ENCODE data around the gene FAM199X. TPM values are rescaled to one million over a fixed set of nuclear protein-coding genes. Genes with fewer than 3 reads are reported as not detected.
A peak's percentile ranks its signal among the peaks of the same experiment; 100 is the strongest.

The FAM199X gene
- total and polyA plus RNA-seq, 2 donors (not counting 1 experiment from before 2014, with no cell fraction given): 3.6 to 19.2 TPM

GRCh38 chrX:104135677-104136076 is 30.6 kb upstream of the FAM199X start:
- Mint-ChIP-seq H3K27ac (no peak overlapping the region), H3K4me3 (no peak overlapping the region), H3K4me1 (peaks cover 23% of the 10 kb centered on the region), H3K27me3 (no peaks in the 10 kb centered on the region), H3K9me3 (ENCODE audit: insufficient read depth) (no peaks in the 10 kb centered on the region)
- H2AFZ ChIP-seq (ENCODE audit: insufficient read depth, low read depth, low read length, poor library complexity, severe bottlenecking): no peak overlapping the region
- H4K20me1 ChIP-seq (ENCODE audit: control insufficient read depth, insufficient read depth, low read length, poor library complexity, severe bottlenecking): no peaks in the 10 kb centered on the region
- POLR2A ChIA-PET: no interaction called here
- no peak for TF ChIP-seq CTCF (IDR thresholded peaks at IDR 0.05)
- no peak for TF ChIP-seq EZH2 (IDR thresholded peaks at IDR 0.05; ENCODE audit: borderline replicate concordance, insufficient read depth, low read depth, low read length, poor library complexity, severe bottlenecking)
- H3K4me1 ChIP-seq (ENCODE audit: control insufficient read depth in 2 of 2, insufficient read depth in 2 of 2, low read length in 2 of 2): peaks cover 7 to 14% of the 10 kb centered on the region in 2 donors
- no peak overlapping the region for H3K27ac ChIP-seq (ENCODE audit: low read length in 2 of 2)
- H3K27me3 ChIP-seq (replicated peaks in 1 of 4; ENCODE audit: control extremely low read depth in 1 of 4, control insufficient read depth in 3 of 4, insufficient read depth in 4 of 4, low read length in 3 of 4): no peaks in the 10 kb centered on the region
- no peak for ATAC-seq (ENCODE audit: low read depth)
- H3K9me3 ChIP-seq (ENCODE audit: control extremely low read depth in 1 of 3, control insufficient read depth in 2 of 3, insufficient read depth in 1 of 3, low read length in 2 of 3): no peaks in the 10 kb centered on the region
- H3K4me3 ChIP-seq (ENCODE audit: control extremely low read depth in 1 of 5, extremely low read depth in 1 of 5, insufficient read depth in 1 of 5, low read depth in 2 of 5, low read length in 4 of 5): no peak overlapping the region
- WGBS (ENCODE audit: insufficient coverage): no CpG with 5 or more reads among the region's 1 CpG
- H3K36me3 ChIP-seq (replicated peaks in 1 of 2; ENCODE audit: control extremely low read depth in 1 of 2, control insufficient read depth in 1 of 2, extremely low read depth in 1 of 2, insufficient read depth in 2 of 2, low read length in 1 of 2): peaks cover 0 to 7% of the 10 kb centered on the region in 2 experiments
- H3K79me2 ChIP-seq (ENCODE audit: control insufficient read depth, insufficient read depth, low read length): peaks cover 18% of the 10 kb centered on the region
- H3K4me2 ChIP-seq (replicated peaks; ENCODE audit: low read depth, low read length, poor library complexity, severe bottlenecking): no peak overlapping the region
- H3K9ac ChIP-seq (ENCODE audit: low read length): no peak overlapping the region
- CTCF ChIA-PET: interaction anchor here (0.7 to 3.5 kb wide), 14 partner anchors 10 to 291 kb away, joined by 3 to 33 read pairs (median 8); partner anchors contain the start of genes SLC25A53 and ZCCHC18
- no peak for DNase-seq
- intact Hi-C loops (cut with micrococcal nuclease): loop anchor here (1.0 to 2.0 kb wide), 4 partner anchors 21 to 290 kb away; partner anchors contain the start of gene SLC25A53

- no peak overlapping the region for H3K27ac Mint-ChIP-seq
- POLR2A ChIA-PET: interaction anchor here (1.1 kb wide), 1 partner anchor 23 kb away, joined by 3 read pairs; no protein-coding TSS in a partner anchor
- no peaks in the 10 kb centered on the region for H3K9me3 Mint-ChIP-seq (ENCODE audit: insufficient read depth)
- no peak overlapping the region for H3K9ac ChIP-seq (ENCODE audit: low read length)
- peaks cover 0 to 2% of the 10 kb centered on the region in 2 experiments for H3K36me3 ChIP-seq (replicated peaks in 1 of 2; ENCODE audit: control extremely low read depth in 1 of 2, control insufficient read depth in 1 of 2, extremely low read depth in 1 of 2, insufficient read depth in 2 of 2, low read length in 1 of 2)
- peak; percentile 77 for TF ChIP-seq CTCF (IDR thresholded peaks at IDR 0.05)
- TF ChIP-seq EZH2 (IDR thresholded peaks at IDR 0.05; ENCODE audit: borderline replicate concordance, insufficient read depth, low read depth, low read length, poor library complexity, severe bottlenecking): no peak
- WGBS (ENCODE audit: insufficient coverage): 19% methylated on average over 4 of the region's 10 CpGs
- no peaks in the 10 kb centered on the region for H3K27me3 Mint-ChIP-seq
- DNase-seq (peak; percentile 77), ATAC-seq (ENCODE audit: low read depth) (peak; percentile 62)
- H3K79me2 ChIP-seq (ENCODE audit: control insufficient read depth, insufficient read depth, low read length): peaks cover 23% of the 10 kb centered on the region
- CTCF ChIA-PET: interaction anchor here (0.7 to 3.5 kb wide), 17 partner anchors 11 to 291 kb away, joined by 3 to 33 read pairs (median 5); partner anchors contain the start of genes SLC25A53 and ZCCHC18
- no peak overlapping the region for H2AFZ ChIP-seq (ENCODE audit: insufficient read depth, low read depth, low read length, poor library complexity, severe bottlenecking)
- intact Hi-C loops (cut with micrococcal nuclease): loop anchor here (1.0 to 2.0 kb wide), 4 partner anchors 20 to 291 kb away; partner anchors contain the start of gene SLC25A53
- H3K4me3 ChIP-seq (ENCODE audit: control extremely low read depth in 1 of 5, extremely low read depth in 1 of 5, insufficient read depth in 1 of 5, low read depth in 2 of 5, low read length in 4 of 5): no peak overlapping the region
- no peak overlapping the region for H3K27ac ChIP-seq (ENCODE audit: low read length in 2 of 2)
- peaks cover 23% of the 10 kb centered on the region for H3K4me1 Mint-ChIP-seq
- H3K4me1 ChIP-seq (ENCODE audit: control insufficient read depth in 2 of 2, insufficient read depth in 2 of 2, low read length in 2 of 2): peaks cover 7 to 14% of the 10 kb centered on the region in 2 donors
- peak overlapping the region; percentile 48 for H3K4me2 ChIP-seq (replicated peaks; ENCODE audit: low read depth, low read length, poor library complexity, severe bottlenecking)
- no peaks in the 10 kb centered on the region for H4K20me1 ChIP-seq (ENCODE audit: control insufficient read depth, insufficient read depth, low read length, poor library complexity, severe bottlenecking)
- no peaks in the 10 kb centered on the region for H3K9me3 ChIP-seq (ENCODE audit: control extremely low read depth in 1 of 3, control insufficient read depth in 2 of 3, insufficient read depth in 1 of 3, low read length in 2 of 3)
- H3K4me3 Mint-ChIP-seq: no peak overlapping the region
- no peaks in the 10 kb centered on the region for H3K27me3 ChIP-seq (replicated peaks in 1 of 4; ENCODE audit: control extremely low read depth in 1 of 4, control insufficient read depth in 3 of 4, insufficient read depth in 4 of 4, low read length in 3 of 4)
These were observed 29.8 kb upstream of the FAM199X start for GRCh38 chrX:104136241-104137019.
